Epithelial cell of esophagus (primary cell): ENCODE results near the gene CHCHD4.

ENCODE experiments used
- DNase-seq: peaks from one replicate; pipeline ENCODE4 v3.0.0; 2010; ENCODE audit warnings: low read depth
- H3K4me3 ChIP-seq: 2 replicates; pipeline ENCODE4 v1.5.1; 2011; ENCODE audit warnings: mild to moderate bottlenecking, low read length, control low read depth
- CTCF ChIP-seq: IDR thresholded peaks from 2 replicates; pipeline ENCODE4 v1.5.1; 2011; ENCODE audit warnings: low read depth, mild to moderate bottlenecking, low read length, control low read depth, inconsistent platforms; ENCODE audit not compliant: insufficient read depth; ENCODE audit errors: missing control alignments

Gene CHCHD4

GRCh38 chr3:14064910-14065309 is 59.8 kb downstream of the CHCHD4 start:
- TF ChIP-seq CTCF: no peak
- no peak for DNase-seq
- no peak overlapping the region for H3K4me3 ChIP-seq

GRCh38 chr3:14063152-14063551 is 61.5 kb downstream of the CHCHD4 start:
- no peak for TF ChIP-seq CTCF
- no peak for DNase-seq
- no peak overlapping the region for H3K4me3 ChIP-seq
